NCI-H524 treated with DMSO at 0.1 percent for 48 hours (cell line): Measurements from ENCODE around the gene CNTN4.
"Not testable (repeated sequence)": the region's sequence is repeated elsewhere in the genome, so short reads cannot be mapped to it uniquely, and the experiment has no call there.

Source experiments
- DNase-seq: peaks from one replicate; lab custom pipeline; 2025; lab: John Stamatoyannopoulos, UW

Gene CNTN4

DNA sequence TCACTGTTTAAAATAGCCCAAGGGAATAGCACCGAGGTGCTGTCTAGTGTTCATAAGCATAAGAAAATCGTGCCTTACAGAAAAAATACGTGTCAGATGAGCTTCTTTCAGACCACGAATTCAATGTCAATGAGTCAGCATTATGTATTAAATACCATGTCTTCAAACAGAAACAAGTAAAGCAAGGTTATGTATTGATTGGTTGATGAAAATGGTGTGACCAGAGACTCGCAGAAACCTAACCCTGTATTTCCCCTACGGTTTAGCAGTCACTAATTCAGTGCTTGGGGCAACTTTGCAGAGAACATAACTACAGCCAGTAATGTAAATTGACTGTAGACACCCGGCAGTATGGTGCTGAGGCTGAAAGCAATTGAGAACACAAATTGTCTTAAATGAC is 703.8 kb downstream of the CNTN4 start:
- no peak for DNase-seq

DNA sequence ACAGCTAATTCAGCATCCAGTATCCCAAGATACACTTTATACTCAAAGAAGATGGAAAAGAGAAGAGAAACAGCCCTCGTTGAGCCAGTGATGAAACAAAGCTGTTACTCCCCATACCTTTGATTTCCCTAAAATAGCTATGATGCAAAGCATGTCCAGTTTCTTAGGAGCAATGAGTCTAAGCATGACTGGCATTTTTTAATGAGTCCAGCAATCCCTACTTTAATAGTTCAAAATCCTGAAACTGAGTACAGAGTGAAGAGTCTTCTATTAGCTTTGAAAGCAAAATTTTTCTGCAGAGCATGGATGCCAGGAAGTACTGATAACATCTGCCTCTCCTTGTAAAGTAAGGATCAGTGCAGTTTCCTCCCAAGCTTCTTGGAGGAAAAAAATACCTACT is 708.8 kb downstream of the CNTN4 start:
- no peak for DNase-seq

DNA sequence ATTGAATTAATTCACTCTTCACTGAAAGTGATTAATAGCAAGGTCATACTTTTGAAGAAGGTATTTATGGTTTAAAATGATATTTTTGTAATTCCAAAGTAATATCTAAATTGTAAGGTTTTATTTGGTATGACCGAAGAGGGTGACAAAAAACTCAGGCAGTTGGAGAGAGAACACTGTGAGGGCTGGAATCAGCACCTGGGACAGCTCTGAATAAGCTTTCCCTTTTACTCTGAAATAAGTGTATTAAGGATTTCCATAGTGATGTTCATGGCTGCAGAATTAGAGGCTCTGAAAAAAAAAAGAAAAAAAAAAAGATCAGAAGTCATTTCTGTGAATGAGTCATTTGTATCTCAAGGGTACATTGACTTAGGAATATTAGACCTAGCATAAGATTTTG is 712.1 kb downstream of the CNTN4 start:
- DNase-seq, result no peak

DNA sequence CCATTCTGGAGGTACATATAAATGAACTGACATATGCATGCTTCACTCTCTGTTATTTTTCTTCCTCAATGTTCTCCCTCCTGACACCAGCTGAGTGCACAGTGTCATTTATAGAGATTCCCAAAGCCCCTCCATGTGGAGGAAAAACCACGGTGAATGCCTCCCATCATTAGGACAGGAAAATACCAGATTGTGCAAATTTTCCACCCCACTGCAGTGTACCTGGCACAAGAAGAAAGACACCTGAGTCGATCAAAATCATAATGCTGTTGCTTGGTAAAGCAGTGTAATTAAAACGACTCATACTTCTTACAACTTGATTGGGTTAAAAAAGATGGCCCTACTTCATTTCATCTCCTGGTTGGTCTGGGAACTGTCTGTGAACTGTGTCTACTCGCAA is 720.9 kb downstream of the CNTN4 start:
- no peak for DNase-seq

DNA sequence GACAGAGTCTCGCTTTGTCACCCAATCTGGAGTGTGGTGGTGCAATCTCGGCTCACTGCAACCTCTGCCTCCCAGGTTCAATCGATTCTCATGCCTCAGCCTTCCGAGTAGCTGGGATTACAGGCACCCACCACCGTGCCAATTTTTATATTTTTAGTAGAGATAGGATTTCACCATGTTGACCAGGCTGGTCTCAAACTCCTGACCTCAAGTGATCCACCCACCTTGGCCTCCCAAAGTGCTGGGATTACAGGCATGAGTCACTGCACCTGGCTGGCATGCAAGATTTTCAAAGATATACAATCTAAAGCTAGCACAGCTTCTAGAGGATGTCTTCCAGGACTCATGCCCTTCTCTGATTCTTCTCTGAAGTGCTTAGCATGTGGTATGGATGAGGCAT is 722.3 kb downstream of the CNTN4 start:
- not testable (repeated sequence) for DNase-seq

DNA sequence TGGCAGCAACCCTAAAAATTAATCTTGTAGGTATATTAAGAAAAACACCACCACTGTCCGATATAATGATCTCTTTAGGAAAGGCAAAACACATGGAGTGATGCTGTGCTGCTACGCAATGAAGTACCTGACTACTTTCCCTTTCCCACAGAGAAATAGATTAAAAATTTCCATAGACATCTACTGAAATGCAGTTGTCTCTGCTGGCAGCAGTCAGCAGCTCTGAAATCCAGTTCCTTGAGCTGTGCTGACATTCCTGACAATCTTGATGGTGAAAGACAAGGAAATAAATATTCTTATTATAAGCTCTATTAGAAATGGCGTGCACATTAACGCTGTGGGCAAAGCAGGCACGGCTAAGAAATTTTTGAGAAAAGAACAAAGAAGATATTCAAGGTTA is 723.9 kb downstream of the CNTN4 start:
- DNase-seq, result no peak

DNA sequence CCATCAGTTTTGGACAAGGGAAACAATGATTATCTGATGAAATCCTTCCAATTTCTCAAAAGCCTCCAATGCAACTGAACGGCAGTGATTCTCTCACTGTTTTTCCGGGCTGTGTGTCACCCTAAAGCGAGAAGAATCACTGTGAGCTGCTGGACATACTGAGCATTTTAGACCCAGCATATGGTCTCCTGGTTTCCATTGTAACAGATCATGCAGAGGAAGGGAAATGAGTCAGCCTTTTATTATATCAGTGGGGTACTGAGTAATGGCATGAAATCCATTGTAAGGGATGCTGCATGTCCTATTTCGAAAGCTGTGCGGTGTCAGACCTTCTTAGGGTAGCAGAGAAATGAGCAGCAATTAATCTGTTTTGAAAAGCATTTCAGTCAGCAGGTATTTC is 724.4 kb downstream of the CNTN4 start:
- no peak for DNase-seq

DNA sequence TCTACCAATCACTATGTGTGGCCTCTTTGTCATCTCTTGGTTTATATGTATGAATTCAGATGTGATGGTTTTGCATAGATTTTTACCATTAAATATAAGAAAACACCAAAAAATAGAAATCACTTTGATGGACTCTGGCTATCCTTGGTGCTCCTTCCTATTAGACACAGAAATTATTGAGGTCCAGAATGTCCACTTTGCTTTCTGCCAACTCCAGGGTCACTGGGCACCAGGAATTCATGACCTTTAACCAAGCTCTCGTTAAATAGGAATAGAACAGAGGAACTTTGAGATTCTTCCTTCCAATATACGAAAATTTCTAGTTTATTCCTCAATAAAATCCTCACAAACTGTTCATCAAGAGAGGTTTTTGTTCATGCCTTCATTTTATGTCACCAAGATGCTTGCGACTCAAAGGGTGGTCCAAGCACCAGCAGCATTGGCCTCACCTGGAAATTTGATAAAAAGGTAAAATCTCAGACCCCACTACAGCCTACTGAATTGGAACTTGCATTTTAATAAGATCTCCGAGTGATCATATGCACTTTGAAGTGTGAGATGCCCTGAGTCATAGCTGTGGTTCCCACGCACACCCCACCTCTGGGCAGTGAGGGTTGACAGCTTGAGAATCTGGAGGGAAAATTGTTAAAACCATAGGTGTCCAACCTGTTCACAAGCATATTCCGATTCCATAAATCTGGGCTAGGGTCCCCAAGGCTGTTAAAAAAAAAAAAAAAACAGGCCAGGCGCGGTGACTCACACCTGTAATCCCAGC is 725.0 kb downstream of the CNTN4 start:
- DNase-seq, result no peak

DNA sequence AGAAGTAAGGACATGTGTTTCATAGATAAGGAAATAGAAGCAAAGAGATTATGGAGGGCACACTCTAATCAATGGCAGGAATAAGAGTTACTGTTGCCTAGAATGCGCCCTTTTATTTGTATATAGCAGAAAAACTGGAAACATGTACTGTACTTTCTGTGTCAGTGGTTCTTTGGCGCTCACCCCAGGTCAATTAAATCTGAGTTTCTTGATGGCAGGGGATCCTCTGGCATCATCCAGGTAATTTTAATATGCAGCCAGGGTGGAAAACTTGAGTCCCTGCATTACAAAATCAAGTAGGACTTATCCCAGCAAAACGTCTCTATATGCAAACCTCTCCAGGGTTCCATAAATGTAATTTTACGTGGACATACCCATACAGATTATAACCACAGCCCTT is 727.4 kb downstream of the CNTN4 start:
- DNase-seq, result no peak

DNA sequence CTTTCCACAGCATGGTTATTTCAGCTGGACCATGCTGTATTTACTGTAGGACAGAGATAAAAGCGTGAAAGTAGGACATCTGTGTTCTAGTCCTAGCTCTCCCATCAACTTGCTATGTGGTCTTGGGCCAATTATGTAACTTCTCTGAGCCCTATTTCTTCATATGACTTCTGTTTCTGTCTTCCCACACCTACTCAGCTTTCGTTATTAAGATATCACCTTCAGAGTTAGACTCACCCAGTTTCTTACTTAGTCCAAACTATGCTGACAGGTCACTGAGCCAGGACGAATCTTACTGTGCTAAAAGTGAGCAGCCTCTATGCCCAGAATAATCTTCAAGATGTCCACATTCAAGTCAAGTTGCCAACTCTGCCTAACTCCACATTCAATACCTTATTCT is 727.8 kb downstream of the CNTN4 start:
- no peak for DNase-seq

DNA sequence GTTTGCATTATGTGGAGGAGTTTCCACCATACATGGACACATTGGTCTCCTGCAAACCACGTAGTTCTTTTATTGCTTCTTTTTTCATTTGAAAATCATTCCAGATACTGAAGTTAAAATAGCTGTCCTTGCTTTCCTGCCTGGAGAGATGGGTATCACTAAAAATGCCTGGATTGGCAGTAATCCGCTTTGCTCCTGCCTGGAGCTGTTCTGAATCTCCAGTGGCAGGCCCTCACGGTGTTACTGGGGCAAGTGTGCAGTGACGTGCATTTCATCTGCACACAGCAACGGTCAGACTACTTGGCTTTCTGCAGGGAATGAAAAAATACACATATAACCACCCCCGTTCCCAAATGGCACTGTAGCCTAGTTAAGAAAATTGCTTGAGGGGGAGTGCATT is 738.6 kb downstream of the CNTN4 start:
- DNase-seq, result no peak

DNA sequence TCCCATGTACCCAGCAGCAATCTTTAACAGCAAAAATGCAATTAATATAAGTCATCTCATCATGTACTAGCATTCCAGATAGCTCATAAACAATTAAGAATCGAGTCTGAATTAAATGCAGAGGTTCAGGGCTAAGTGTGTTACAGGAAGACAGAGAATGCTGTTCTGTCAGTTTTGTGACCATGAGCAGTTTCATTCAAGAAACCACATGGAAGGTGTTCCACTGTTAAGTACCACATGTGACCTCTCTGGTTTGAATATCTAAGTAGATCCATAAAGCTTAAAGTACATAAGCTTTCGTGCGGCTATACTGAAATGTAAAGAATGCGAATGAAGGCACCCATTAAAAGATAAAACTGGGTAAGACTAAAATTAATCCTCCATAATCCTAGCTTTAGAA is 739.2 kb downstream of the CNTN4 start:
- DNase-seq, result peak; percentile 71

DNA sequence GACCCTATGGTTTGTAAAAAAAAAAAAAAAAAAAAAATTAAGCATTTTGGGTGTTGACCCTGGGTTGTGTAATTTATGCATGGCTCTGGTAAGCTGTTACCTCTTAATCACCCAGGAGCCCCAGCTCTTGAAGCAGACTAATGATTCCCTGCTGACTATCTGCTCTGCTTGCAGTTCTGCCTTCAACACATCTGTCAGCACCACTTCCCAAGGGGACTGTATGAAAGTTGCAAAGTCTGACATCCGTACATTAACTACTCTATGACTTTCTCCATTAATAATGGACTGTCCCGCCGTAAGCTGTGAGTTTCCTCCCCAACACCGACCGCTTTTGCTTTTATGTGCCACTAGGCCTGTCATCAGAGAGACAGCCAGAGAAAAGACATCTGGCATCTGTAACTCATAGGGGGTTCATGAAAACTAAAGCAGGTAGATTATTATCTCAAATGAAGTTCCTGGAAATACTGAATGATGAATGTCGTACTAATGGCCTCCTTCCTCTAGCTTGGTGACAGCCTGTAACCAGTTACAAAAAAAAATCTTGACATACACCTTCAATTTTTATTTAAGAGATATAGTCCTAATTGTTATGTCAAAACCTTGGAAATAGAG is 740.0 kb downstream of the CNTN4 start:
- DNase-seq, result peak; percentile 85

DNA sequence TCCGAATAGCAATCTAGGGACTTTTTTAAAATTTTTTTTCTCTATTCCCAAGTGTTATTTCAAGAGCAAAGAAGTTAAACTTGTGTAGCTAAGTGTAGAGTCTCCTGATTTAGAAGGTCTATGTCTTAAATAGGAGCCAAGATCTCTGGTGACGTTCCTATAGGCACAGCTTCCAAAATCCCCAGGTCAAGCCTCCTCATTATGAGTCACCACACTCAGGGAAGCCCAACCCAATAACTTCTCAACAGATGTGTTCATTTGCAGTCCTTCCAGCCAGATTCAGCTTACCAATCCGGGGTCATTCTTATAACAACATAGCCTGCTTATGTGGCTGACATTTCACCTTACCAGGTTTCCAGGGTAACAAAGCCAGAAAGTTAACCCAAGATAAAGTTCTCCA is 741.2 kb downstream of the CNTN4 start:
- no peak for DNase-seq

DNA sequence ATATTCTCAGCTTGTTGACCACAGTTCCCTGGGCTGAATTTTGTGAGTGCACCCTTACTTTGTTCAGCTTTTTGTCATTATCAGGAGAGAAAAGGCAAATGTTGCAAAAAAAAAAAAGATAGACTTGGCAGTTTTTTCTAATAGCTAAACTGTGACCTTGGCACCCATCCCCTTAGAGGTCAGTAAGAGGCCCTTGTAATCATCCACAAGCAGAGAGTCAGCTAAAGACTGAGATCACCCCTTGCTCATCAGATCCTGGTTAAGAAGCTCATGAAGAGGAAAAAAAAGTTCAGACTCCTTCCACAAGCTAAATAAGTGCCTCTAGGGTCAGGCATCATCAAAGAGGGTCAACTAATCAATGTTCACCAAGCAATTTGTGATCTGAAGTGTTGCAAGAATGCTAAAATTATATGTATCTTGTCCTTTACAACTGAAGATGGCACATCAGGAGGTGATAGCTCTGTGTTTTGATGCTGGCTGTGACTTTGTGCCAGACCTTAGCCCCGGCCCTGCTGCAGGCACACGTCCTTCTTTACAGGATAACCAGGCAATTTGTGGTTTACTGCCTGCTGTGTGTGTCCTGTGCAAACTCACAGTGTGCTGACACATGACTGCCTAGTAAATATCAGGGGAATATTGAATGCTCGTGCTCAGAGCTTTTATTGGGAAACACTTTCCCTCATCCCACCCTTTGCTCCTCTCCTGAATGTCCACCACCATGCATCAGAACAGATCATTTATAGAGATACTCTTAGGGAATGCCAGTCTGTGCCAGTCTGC is 748.6 kb downstream of the CNTN4 start:
- no peak for DNase-seq

DNA sequence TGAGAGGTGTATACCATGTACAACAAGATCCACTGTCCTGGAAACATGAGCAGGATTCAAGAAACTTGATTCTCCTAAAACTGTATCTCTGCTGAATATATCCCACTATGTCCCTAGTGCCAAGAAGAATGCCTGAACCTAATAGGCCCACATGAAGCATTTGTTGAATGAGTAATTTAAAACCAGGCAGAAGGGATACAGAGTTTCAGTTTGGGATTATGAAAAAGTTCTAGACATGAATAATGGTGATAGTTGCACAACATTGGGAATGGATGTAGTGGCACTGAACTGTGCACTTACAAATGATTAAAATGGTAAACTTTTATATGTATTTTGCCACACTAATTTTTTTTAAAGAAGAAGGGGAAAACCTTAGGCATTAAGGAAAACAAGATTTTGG is 750.4 kb downstream of the CNTN4 start:
- no peak for DNase-seq

DNA sequence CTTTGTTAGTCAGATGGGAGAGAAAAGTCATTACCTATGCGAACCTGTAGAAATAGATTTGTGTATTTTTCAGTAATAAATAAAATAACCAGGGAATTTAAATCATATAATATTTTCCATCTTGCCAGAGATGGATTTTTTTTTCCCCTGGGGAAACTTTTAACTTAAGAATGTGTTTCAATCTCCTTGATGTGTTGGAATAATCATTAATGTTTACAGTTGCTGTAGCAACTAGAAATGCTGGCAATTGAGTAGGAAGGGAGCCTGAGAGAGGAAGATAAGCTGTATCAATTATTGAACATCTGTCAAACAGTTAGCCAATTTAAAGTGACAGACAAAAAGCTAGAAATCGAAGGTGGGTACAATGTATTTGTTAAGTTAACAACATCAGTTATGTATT is 752.0 kb downstream of the CNTN4 start:
- DNase-seq, result no peak

DNA sequence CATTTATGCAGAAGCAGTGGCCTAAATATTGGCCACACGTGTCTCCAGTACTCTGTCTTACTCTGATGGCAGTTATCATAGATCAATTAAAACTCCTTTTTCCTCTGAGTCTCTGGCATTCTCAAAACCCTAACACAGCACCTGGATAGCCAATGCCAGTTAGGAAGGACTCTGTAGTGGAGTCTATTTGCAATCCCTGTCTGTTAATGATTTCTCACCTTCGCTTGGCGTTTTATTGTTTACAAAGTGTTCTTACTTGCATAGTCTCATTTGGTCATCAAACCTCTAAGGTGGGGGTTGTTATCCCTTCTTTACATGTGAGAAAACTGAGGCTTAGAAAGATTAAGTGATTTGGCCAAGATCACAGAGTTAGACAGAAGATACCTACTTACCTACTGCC is 752.7 kb downstream of the CNTN4 start:
- no peak for DNase-seq

DNA sequence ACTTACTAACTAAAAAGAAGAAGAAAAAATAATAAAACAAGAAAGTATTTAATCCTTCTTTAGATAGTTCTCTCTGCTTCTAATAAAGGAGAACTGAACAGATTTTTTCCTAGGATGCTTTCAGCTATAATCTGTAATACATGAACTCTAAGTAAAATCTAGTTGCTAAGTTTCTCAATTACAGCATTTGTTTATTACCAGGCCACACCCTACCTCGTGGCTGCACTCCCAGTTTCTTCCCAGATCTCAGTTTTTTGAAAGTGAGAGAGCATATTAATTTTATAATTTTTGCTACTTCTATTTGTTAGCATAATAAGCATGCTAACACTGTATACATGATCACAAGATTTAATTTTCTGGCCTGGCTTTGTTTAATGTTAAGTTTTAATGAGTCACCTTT is 753.2 kb downstream of the CNTN4 start:
- no peak for DNase-seq

DNA sequence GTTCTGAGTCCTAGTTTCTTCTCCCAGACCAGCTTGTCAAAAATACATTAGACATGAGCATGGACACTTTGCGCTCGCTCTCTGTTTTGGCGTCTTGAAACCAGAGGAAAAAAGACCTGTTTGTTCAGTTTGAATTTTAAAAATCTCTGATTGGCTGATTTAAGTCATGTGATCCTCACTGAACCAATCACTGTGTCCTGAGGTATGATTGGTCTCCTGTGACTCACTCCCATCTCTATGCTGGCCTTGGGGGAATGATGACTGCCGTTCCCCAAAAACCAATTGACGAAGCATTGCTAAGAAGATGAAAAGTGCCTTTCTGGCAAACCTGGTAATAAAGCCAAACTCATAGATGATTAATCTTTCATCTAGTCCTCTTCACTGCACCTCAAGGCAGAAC is 755.0 kb downstream of the CNTN4 start:
- DNase-seq, result no peak

DNA sequence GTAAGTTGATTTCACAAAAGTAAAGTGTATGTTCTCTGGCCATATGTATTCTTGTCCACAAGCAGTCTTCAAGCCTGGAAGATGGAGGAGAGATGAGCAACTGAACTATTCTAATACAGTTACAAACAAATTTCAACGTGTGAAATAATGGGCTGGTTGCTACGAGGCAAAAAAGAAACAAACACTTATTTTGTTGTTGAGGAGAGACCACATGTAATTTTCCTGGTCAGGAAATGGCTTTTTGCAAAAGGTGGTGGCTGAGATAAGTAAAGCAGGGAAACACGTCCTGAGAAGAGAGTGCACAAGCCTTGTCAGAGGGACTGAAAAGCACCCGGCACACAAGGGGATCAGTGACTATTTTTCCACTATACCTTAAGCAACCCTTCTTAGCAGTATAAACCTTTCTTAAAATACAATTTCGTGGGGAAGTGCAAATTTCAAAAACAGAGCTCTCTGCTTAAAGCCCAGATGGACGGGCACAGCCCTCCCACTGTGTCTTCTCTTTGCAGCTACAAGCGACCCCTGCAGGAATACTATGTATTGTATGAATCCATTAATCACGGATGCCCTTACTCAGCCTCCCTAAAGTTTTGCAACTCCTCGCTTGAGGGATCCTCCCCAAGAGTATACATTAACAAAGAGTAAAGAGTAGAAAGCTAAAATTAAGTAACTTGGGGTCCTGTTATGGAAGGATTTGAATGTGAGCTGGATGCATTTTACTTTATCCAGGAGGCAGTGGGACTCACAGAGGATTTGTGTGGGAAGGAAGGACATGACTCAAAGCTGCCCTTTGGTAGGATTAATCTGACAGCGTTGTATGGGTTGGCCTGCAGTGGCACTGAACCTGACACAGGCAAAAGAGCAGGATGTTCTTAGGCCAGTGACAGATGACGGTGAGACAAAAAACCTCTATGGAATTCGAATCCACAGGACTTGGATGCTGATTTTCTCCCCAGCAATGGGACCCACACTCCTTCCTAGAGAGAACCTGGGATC is 757.8 kb downstream of the CNTN4 start:
- DNase-seq, result no peak

DNA sequence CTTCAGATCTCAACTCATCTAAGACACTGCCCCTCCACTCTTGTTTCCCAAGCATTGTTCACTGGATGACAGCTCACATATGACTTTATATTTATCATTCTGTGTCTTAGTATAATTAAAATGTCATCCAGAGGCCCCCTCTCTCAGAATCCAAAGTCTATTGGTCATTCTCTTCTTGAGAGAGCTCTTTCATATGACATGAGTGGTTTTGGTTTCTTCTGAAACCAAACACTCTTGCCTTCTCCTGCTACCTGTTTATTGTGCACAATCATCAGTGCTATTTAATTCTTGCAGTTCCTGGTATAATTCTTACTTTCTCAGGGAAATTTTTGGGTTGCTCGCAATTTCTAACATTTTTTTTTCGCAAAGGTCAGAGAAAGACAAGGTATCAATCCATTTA is 762.0 kb downstream of the CNTN4 start:
- no peak for DNase-seq
